GM12878 (cell line): ENCODE results near the gene MYO16. TPM values are rescaled to one million over a fixed set of nuclear protein-coding genes. Genes with fewer than 3 reads are reported as not detected.

ENCODE experiments used
- ATAC-seq: fragments of 200-7000 bp; cut with Tn5 transposase; 3 replicates; pipeline ENCODE4 v1.9.1; 2020; ENCODE audit warnings: mild to moderate bottlenecking, moderate library complexity
- BruUV-seq: library from RNA; stranded (reverse); fragments of 400-500 nt; replicated peaks from 2 replicates; lab custom pipeline; 2021; lab: Mats Ljungman, UMichigan
- CTCF ChIA-PET: fragments of 300-600 bp; sonication (Branson Sonifier 250); formaldehyde crosslinking; extraction: SDS; loops from one replicate; lab custom pipeline; 2021; ENCODE audit warnings: inconsistent platforms; lab: Yijun Ruan, JAX
- POLR2A ChIA-PET: fragments of 350-600 bp; formaldehyde crosslinking; extraction: SDS; loops from one replicate; lab custom pipeline; 2021; ENCODE audit warnings: inconsistent platforms; lab: Charles Lee
- RAD21 ChIA-PET: fragments of 300-600 bp; sonication (Branson Sonifier 250); formaldehyde crosslinking; loops from one replicate; lab custom pipeline; 2023; ENCODE audit warnings: antibody characterized with exemption; ENCODE audit not compliant: unreplicated experiment; lab: Charles Lee
- SMC1A ChIA-PET: fragments of 300-600 bp; sonication (Branson Sonifier 250); formaldehyde crosslinking; loops from one replicate; lab custom pipeline; 2023; ENCODE audit not compliant: unreplicated experiment, uncharacterized antibody; lab: Charles Lee
- DNase-seq: peaks from one replicate; pipeline ENCODE4 v3.0.0-alpha.2; 2011; ENCODE audit warnings: low read depth, low spot score
- FAIRE-seq: peaks from 3 replicates; lab custom pipeline; 2011; peaks lifted over from hg19 to GRCh38; lab: Jason Lieb, UNC
- H2AFZ ChIP-seq: 2 replicates; pipeline ENCODE4 v1.6.0; 2011; ENCODE audit warnings: low read depth, low read length, control low read depth; ENCODE audit not compliant: control insufficient read depth
- H3K27ac ChIP-seq: 2 replicates; pipeline ENCODE4 v1.5.1; 2011; ENCODE audit warnings: control low read depth; ENCODE audit not compliant: control insufficient read depth, insufficient read depth
- H3K27me3 ChIP-seq, 2 experiments: replicated peaks in 1 of 2; 2 replicates each; pipeline versions ENCODE4 v1.6.0 to v1.6.1; 2011; ENCODE audit warnings: low read length in 1 of 2; ENCODE audit not compliant: control insufficient read depth in 2 of 2, insufficient read depth in 2 of 2
- H3K36me3 ChIP-seq, 2 experiments: 2 replicates each; pipeline ENCODE4 v1.5.1; 2011; ENCODE audit warnings: low read length in 1 of 2; ENCODE audit not compliant: control insufficient read depth in 2 of 2, insufficient read depth in 2 of 2
- H3K4me1 ChIP-seq: 2 replicates; pipeline ENCODE4 v1.6.1; 2011; ENCODE audit warnings: mild to moderate bottlenecking, low read length, moderate library complexity, mixed read lengths; ENCODE audit not compliant: control insufficient read depth, insufficient read depth
- H3K4me2 ChIP-seq: 2 replicates; pipeline ENCODE4 v1.6.0; 2011; ENCODE audit warnings: control low read depth; ENCODE audit not compliant: control insufficient read depth, insufficient read depth
- H3K4me3 ChIP-seq: fragments of 200-600 bp; sonication (generic); 2 replicates; pipeline ENCODE4 v1.5.1; 2016
- H3K79me2 ChIP-seq: 2 replicates; pipeline ENCODE4 v1.6.0; 2011; ENCODE audit warnings: low read length; ENCODE audit not compliant: control insufficient read depth, insufficient read depth
- H3K9ac ChIP-seq: 2 replicates; pipeline ENCODE4 v1.8.0; 2011; ENCODE audit warnings: low read length, control low read depth, mixed read lengths; ENCODE audit not compliant: control insufficient read depth, insufficient read depth
- H3K9me3 ChIP-seq: replicated peaks from 3 replicates; pipeline ENCODE4 v1.5.1; 2011; ENCODE audit warnings: mild to moderate bottlenecking, low read length; ENCODE audit not compliant: control insufficient read depth, insufficient read depth
- H4K20me1 ChIP-seq: 2 replicates; pipeline ENCODE4 v1.6.0; 2011; ENCODE audit not compliant: control insufficient read depth, insufficient read depth
- ASH2L ChIP-seq: fragments of 300-600, 200-600 bp; sonication (generic); IDR thresholded peaks from 2 replicates; pipeline ENCODE4 v1.6.1; 2017; ENCODE audit warnings: low read depth, mild to moderate bottlenecking, borderline replicate concordance
- BCL11A ChIP-seq: IDR thresholded peaks from 2 replicates; pipeline ENCODE4 v1.6.1; 2011; ENCODE audit warnings: low read depth, low read length
- EED ChIP-seq: sonication (generic); IDR thresholded peaks from 2 replicates; pipeline ENCODE4 v1.6.1; 2016; ENCODE audit warnings: antibody characterized with exemption, low read depth
- IRF4 ChIP-seq: IDR thresholded peaks from 2 replicates; pipeline ENCODE4 v1.6.1; 2011; ENCODE audit warnings: low read depth, low read length
- NFIC ChIP-seq: IDR thresholded peaks from 2 replicates; pipeline ENCODE4 v1.6.1; 2012; ENCODE audit warnings: low read depth, mild to moderate bottlenecking, inconsistent platforms, low read length, moderate library complexity
- POLR2AphosphoS2 ChIP-seq: IDR thresholded peaks from 2 replicates; pipeline ENCODE4 v1.6.1; 2011; ENCODE audit warnings: low read depth, mild to moderate bottlenecking, low read length, improper control_type of control experiment, moderate library complexity
- TCF3 ChIP-seq: IDR thresholded peaks from 2 replicates; pipeline ENCODE4 v1.6.1; 2012; ENCODE audit warnings: low read depth, mild to moderate bottlenecking, low read length, borderline replicate concordance; ENCODE audit not compliant: insufficient read depth
- WGBS: methylation state at CpG from one replicate; pipeline ENCODE4 v1.1.6; 2016; ENCODE audit warnings: low lambda C conversion rate; ENCODE audit not compliant: insufficient replicate concordance, insufficient coverage; ENCODE audit errors: missing lambda C conversion rate; 5-methylcytosine and 5-hydroxymethylcytosine counted together
- in situ Hi-C: fragments of 300-500 bp; cut with MboI; formaldehyde crosslinking; loops from 9 replicates; pipeline ENCODE4 v1.14.3; 2018; ENCODE audit warnings: mixed read lengths
- intact Hi-C: fragments of 100-400 bp; cut with micrococcal nuclease; formaldehyde crosslinking; loops from one replicate; pipeline ENCODE4 v1.14.2; 2022; ENCODE audit not compliant: unreplicated experiment
- polyA plus RNA-seq, 11 experiments: library from polyadenylated mRNA; depleted of rRNA in 4 of 11; unstranded in 6 of 11; stranded (reverse) in 5 of 11; fragments of >200 nt; fragmentation: Nextera tagmentation in 4 of 11; fragmentation: Illumina TruSeq in 1 of 11; extraction: Ambion mirVana in 4 of 11; extraction: Trizol in 1 of 11; gene quantifications; 1 replicate in 1 of 11; 2 replicates in 10 of 11; pipeline versions ENCODE4 v1.2.1 to v1.2.3, GENCODE V29; 2011 to 2016; ENCODE audit warnings: inconsistent platforms in 2 of 11, missing spikeins in 2 of 11, low read depth in 1 of 11
- total RNA-seq, 4 experiments: library from RNA; depleted of rRNA in 3 of 4; stranded (reverse); fragments of >200 nt in 3 of 4; fragmentation: Illumina TruSeq in 1 of 4; extraction: Trizol in 1 of 4; gene quantifications; 2 replicates each; pipeline versions ENCODE4 v1.2.1 to v1.2.3, GENCODE V29; 2013 to 2021
- TF ChIP-seq, protein P1 (sequence below): fragments of 450-650 bp; IDR thresholded peaks from 2 replicates; pipeline ENCODE4 v1.6.1; 2016; ENCODE audit warnings: mild to moderate bottlenecking
- TF ChIP-seq, protein P2 (sequence below): fragments of 450-650 bp; IDR thresholded peaks from 2 replicates; pipeline ENCODE4 v1.6.1; 2017; ENCODE audit warnings: borderline replicate concordance
- TF ChIP-seq, protein P3 (sequence below): IDR thresholded peaks from 2 replicates; pipeline ENCODE4 v1.6.1; 2012; ENCODE audit warnings: low read depth, low read length, improper control_type of control experiment

Gene MYO16
- total and polyA plus RNA-seq, 10 of the 15 experiments (the other 5 are each of a cell fraction or from before 2014, with no cell fraction given) = under 0.01 to 1.7 (median 0.05) TPM; not detected in 4

DNA sequence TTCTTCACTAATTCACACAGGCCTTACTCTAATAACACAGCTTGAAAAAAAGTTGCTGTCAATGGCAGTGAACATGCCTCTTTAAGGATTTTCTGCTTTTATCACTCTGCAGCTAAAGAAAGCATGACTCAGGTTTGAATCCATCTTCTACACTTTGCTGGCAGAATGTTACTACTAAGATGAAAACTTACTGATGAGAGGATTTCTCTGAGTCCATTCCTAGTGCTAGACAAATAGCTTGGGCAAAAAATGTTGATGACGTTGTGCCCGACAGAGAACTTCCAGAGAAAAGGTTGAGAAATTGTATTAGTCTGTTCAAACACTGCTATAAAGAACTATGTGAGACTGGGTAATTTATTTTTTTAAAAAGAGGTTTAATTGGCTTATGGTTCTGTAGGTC lies 585.0 kb downstream of the MYO16 start:
- in situ Hi-C loops (no loop called here), intact Hi-C loops (no loop called here)
- Histone ChIP-seq H3K4me2 (no peak overlapping the region), H3K27me3 (no peaks in the 10 kb centered on the region), H3K9me3 (no peaks in the 10 kb centered on the region), H3K4me1 (no peaks in the 10 kb centered on the region), H3K27ac (no peak overlapping the region), H4K20me1 (no peaks in the 10 kb centered on the region), H3K79me2 (no peaks in the 10 kb centered on the region), H3K4me3 (no peak overlapping the region), H3K9ac (no peak overlapping the region), H3K36me3 (no peaks in the 10 kb centered on the region), H2AFZ (no peak overlapping the region)
- ChIA-PET CTCF (no interaction called here), SMC1A (interaction anchor here (1.1 to 1.4 kb wide), 4 partner anchors 19 to 52 kb away, joined by 3 to 4 read pairs (median 3); no protein-coding TSS in a partner anchor)
- FAIRE-seq (no peak), DNase-seq (no peak), ATAC-seq (no peak)
- WGBS = 87% methylated on average over 2 of the region's 2 CpGs
- no TSS peak for BruUV-seq
- TF ChIP-seq, protein P1, sequence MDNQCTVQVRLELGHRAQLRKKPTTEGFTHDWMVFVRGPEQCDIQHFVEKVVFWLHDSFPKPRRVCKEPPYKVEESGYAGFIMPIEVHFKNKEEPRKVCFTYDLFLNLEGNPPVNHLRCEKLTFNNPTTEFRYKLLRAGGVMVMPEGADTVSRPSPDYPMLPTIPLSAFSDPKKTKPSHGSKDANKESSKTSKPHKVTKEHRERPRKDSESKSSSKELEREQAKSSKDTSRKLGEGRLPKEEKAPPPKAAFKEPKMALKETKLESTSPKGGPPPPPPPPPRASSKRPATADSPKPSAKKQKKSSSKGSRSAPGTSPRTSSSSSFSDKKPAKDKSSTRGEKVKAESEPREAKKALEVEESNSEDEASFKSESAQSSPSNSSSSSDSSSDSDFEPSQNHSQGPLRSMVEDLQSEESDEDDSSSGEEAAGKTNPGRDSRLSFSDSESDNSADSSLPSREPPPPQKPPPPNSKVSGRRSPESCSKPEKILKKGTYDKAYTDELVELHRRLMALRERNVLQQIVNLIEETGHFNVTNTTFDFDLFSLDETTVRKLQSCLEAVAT = no peak
- TF ChIP-seq ASH2L = no peak
- no peak for TF ChIP-seq IRF4
- no peak for TF ChIP-seq BCL11A
- TF ChIP-seq, all 136 proteins: peak for 0
- ChIA-PET POLR2A (interaction anchor here (1.1 kb wide), 1 partner anchor 8 kb away, joined by 3 read pairs; no protein-coding TSS in a partner anchor), RAD21 (no interaction called here)

DNA sequence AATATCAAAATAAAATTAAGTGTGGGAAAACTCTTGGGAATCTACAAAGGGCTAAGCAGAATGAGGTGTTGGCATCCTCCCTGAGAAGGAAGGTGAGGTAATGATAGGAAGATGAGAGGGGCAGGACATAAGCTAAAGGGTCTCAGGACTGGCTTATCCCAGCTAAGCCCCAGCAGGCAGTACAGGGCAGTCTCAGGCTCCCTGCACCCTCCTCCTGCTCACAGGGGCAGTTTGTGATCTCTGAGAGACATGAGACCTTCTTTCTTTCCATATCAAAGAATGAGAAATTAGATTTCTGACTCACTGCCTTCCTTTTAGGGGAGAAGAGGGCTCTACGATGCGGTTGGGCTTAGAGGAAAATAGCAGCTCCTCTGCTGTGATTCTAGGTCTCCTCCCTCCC lies 586.0 kb downstream of the MYO16 start:
- CTCF ChIA-PET = no interaction called here

More for the DNA sequence above, 586.0 kb downstream of the MYO16 start:
- Histone ChIP-seq H3K27ac (no peak overlapping the region), H3K79me2 (no peaks in the 10 kb centered on the region), H3K4me1 (no peaks in the 10 kb centered on the region), H2AFZ (no peak overlapping the region), H3K4me3 (no peak overlapping the region), H3K27me3 (no peaks in the 10 kb centered on the region), H3K36me3 (no peaks in the 10 kb centered on the region), H3K9ac (no peak overlapping the region), H4K20me1 (no peaks in the 10 kb centered on the region), H3K9me3 (no peaks in the 10 kb centered on the region; the same call in 2 of the 3 replicates), H3K4me2 (no peak overlapping the region)
- ChIA-PET SMC1A (interaction anchor here (1.1 to 1.3 kb wide), 2 partner anchors 20 to 53 kb away, joined by 3 to 4 read pairs; no protein-coding TSS in a partner anchor), POLR2A (interaction anchor here (1.1 kb wide), 1 partner anchor 9 kb away, joined by 3 read pairs; no protein-coding TSS in a partner anchor), RAD21 (no interaction called here)
- BruUV-seq = no TSS peak
- in situ Hi-C loops (no loop called here), intact Hi-C loops (no loop called here)
- ATAC-seq (peak; percentile 22; the same call in 1 of the 3 replicates), DNase-seq (no peak), FAIRE-seq (no peak)
- WGBS = 98% methylated on average over 2 of the region's 2 CpGs
- TF ChIP-seq, protein P2, sequence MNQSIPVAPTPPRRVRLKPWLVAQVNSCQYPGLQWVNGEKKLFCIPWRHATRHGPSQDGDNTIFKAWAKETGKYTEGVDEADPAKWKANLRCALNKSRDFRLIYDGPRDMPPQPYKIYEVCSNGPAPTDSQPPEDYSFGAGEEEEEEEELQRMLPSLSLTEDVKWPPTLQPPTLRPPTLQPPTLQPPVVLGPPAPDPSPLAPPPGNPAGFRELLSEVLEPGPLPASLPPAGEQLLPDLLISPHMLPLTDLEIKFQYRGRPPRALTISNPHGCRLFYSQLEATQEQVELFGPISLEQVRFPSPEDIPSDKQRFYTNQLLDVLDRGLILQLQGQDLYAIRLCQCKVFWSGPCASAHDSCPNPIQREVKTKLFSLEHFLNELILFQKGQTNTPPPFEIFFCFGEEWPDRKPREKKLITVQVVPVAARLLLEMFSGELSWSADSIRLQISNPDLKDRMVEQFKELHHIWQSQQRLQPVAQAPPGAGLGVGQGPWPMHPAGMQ = no peak
- TF ChIP-seq, protein P3, sequence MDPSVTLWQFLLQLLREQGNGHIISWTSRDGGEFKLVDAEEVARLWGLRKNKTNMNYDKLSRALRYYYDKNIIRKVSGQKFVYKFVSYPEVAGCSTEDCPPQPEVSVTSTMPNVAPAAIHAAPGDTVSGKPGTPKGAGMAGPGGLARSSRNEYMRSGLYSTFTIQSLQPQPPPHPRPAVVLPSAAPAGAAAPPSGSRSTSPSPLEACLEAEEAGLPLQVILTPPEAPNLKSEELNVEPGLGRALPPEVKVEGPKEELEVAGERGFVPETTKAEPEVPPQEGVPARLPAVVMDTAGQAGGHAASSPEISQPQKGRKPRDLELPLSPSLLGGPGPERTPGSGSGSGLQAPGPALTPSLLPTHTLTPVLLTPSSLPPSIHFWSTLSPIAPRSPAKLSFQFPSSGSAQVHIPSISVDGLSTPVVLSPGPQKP = no peak
- TF ChIP-seq NFIC = no peak
- TF ChIP-seq POLR2AphosphoS2 = no peak
- TF ChIP-seq EED = no peak
- no peak for TF ChIP-seq TCF3
